GM21737 (cell line): Measurements from ENCODE around the gene PDPR.
"Not testable (repeated sequence)": the region's sequence is repeated elsewhere in the genome, so short reads cannot be mapped to it uniquely, and the experiment has no call there.

ENCODE experiments used
- ATAC-seq: cut with Tn5 transposase; IDR thresholded peaks from one replicate; pipeline ENCODE4 v1.9.1; 2021; ENCODE audit warnings: mild to moderate bottlenecking, moderate library complexity; ENCODE audit not compliant: unreplicated experiment

The PDPR gene

DNA sequence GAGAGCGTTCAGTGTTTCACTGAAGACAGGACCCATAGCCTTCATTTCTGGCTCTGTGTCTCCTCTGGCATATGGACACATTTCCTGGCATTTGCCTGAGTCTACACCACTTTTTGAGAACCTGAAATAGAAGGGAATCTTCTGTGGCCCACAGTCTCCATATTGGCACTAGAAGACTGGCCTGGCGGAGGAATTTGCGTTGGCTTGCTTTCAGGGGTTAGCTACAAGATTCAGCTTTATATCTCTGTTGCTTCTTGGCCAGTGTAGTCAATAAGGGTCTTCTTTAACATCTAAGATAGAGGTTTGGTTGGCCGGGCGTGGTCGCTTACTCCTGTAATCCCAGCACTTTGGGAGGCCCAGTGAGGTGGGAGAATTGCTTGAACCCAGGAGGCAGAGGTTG lies 46.7 kb downstream of the PDPR start:
- ATAC-seq: no peak

DNA sequence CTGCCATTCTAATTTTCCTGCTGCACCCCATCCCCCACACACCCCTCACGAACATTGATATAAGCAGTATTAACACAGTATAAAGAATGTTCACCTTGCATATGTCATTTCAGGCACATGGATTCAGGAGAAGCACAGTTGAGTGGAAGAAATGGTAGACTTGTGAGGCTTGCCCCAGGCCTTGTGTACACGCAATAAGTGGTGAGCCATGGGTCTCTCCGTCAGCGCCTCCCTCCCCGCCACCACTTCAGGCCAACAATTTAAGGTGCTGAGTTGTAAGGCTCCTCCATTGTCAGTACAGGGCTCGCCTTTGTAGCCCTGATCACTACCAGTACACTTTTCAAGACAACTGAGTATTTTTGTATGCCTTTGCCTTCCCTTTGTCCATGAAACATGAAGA lies 47.2 kb downstream of the PDPR start:
- no peak for ATAC-seq

DNA sequence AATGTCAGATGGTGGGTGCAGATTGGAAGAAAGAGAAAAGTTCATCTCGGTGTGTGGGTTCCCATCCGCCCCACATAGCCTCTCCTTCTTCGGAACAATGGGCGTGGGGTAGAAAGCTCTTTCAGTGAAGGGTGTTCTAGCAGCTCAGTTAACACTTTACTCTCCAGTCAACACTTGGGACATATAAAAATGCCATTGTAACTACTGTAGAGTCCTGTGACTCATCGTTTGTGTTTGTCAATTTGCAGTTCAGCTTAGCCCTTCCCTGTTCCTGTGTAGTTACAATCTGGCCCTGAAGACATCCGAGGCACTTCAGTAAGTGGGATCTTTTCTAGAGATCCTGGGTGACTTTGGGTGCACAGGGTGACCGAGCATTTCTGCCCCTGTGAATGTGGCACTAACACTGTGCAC lies 47.9 kb downstream of the PDPR start:
- ATAC-seq: no peak

DNA sequence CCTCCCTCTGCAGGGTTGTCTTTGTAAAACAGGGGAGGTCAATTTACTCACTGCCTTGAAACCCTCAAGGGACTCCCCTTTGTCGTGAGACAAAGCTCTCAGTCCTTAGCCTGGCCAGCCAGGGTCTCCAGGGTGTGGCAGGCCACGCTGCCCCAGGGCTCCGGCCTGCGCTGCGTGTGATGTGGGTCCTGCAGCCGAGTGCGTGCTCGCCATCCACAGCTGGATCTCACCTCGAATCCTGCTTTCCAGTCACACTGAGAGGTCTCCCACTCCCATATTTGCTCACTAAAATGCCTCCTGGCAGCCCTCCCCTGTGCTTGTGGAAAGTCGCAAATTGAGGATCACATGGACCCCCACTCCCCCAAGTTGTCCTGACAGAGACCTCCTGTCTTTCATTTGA lies 49.5 kb downstream of the PDPR start:
- ATAC-seq: no peak

DNA sequence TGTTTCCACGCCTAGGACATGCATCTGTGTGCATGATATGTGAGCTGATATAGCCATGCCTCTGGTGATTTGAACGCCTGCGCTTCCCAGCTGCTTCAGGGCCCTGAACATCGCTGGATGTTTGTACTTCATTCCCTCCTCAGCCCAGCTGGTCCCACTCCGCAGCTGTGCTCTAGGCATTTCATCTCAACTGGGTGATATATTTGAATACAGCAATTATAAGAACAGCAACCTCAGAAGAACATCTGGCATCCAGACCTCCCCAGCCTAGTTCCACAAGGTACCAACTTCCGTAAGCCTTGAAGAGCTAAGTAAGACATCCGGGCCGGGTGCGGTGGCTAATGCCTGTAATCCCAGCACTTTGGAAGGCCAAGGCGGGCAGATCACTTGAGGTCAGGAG lies 52.6 kb downstream of the PDPR start:
- ATAC-seq: not testable (repeated sequence)

DNA sequence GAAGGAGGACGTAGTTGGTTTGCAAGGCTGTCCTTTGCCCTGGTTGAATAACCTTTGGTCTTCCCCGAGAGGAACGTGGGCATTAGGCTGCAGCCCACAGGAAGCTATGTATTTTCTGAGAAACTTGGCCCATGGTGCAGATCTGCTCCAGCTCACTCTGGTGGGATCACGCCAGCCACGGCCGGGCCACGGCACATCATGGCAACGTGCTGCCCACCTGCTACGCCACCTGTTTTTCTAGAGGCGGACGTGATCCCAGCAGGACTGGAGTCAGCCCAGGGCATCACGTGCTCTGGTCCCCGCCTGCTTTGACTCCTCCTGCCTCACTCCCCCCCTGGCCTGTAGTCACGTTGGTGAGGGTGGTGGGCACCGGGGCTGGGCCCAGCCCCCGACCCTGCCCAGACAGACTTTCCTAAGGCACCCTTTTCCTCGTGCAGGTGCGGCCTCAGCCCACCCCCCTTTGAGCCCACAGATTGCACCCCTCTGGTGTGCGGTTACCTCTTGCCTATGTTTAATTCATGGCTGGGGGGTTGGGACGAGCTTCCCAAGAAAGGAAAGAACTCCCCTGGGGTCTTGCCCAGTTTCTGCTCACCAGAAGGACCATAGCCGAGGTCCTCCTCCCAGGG lies 59.2 kb downstream of the PDPR start, which contains the start of gene CLEC18C:
CLEC18C (plus strand) TSS at position 576 of the 626 bp plus-strand sequence. CDS start 492 bp downstream, outside the sequence.
- ATAC-seq: not testable (repeated sequence)

DNA sequence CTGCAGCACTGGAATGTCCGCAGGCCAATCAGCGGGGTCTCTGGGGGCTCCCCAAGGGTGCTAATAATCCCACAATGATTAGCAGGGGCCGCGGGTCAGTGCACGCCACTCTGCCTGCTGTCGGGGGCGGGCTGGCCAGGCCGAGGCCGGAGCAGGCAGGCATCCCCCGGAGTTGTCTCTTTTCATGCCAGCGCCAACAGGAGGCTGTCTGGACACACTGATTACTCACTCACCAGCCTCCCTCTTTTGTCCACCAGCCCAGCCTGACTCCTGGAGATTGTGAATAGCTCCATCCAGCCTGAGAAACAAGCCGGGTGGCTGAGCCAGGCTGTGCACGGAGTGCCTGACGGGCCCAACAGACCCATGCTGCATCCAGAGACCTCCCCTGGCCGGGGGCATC lies 59.8 kb downstream of the PDPR start:
- not testable (repeated sequence) for ATAC-seq

DNA sequence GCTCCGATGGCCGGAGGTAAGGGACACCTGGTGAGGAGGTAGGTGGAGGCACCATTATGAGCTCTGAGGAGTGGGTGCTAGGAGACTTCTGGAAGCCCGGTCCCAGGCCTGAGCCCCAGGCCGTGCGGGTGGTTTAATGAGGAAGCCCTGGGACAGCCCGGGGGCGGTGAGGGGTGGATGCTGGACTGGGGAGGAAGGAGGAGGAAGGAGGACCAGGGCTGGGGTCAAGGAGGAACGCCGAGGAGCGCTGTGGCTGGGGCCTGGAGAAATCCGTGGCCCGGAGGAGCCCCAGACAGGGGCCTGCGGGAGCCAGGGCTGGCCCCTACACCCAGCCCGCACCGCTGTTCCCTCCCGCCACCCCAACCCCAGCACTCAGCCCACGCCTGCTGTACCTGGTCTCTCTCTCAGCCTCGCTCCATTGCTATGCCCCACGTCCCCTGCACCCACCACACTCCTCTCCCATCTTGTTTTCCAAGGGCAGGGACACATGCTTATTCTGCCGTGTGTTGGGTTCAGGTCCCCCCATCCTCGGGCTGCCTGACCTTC lies 60.3 kb downstream of the PDPR start:
- ATAC-seq: not testable (repeated sequence)

DNA sequence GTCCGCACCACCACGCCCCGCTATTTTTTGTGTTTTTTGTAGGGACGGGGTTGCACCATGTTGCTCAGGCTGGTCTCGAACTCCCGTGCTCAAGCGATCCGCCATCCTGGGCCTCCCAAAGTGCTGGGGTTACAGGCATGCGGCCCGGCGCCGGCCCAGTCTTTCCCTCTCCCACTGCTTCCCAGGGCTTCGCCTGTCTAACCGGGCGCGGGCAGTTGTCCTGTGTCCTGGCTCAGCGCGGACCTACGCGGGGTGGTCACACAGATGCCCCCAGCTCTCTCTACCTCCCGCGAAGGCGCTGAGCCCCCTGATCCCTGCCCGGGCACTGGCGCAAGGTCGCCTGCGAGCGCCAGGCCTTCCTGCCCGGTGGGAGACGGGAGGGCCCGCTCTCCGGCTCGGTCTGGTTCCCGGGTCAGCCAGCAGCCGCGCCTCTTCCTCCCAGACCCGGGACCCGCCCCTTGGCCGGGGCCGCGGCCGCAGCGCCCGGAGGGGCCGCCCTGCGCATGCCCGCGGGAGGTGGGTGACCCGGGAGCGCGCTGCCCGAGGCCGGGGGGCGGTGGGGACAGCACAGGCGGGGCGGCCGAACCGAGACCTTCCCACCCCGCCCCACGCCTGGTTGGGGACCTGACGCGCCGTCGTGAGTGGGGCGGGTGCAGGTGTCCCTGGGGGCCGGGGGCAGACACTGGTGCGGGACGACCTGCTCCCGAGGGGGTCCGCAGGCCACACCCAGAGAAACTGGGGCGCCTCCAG lies 73.9 kb downstream of the PDPR start:
- ATAC-seq: not testable (repeated sequence)

DNA sequence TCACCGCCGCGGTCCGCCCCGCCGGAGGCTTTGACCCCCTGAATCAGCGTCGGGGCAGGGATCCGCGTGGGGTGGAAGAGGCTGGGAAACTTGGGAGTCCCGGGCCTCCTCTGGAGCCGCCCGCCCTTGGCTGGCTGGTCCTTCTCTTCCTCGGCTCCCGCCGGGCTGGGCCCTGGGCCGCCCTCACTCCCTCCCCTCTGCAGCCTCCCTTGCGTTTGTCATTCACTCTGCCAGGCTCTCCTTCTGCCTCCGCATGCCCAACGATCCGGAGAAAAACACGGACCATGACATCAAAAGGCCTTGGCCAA lies 74.4 kb downstream of the PDPR start:
- not testable (repeated sequence) for ATAC-seq

DNA sequence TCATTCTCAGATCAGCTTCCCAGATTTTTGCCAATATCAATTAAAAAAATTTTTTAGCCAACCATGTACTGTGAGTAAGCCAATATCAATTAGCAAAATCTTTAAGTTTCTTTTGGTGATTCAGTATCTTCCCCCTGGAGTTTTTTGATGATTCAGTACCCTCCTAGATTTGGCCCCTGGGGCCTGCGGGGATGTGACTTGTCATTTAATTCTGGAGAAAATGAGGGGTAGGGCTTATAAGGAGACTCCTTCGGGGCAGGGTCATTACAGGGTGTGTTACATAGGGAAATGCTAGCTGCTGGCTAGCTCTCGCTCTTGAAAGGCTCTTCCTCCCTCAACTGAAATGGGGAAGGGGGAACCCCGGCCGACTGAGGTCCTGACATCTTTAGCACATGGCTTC lies 76.4 kb downstream of the PDPR start:
- ATAC-seq: not testable (repeated sequence)

DNA sequence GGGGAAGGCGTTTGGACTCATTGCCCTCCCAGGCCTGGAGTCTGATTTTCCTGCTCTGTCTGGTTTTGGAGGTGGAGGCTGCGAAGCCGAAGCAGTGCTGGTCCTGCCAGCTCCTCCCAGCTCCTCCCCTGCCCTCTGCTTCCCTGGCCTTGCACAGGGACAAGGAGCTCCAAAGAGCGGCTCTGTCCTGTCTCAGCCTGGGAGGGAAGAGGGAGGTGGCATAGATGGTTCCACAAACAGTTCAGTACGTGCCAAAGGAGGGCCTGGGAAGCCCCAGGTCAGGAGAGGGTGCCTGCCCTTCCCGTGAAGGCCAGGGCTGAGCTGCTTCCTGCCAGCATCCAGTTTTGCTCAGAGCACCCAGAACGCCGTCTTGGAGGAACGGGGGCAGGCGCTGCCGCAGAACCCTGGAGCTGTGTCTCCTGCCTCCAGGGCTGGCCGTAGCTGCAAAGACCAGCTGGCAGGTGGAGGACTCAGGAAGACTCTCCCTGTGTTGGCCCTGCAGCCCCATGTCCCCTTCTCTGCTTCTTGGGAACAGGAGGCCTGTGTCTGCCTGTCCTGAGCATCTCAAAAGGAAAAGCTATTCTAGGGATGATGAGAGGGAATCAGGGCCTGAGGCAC lies 82.7 kb downstream of the PDPR start:
- ATAC-seq: not testable (repeated sequence)

DNA sequence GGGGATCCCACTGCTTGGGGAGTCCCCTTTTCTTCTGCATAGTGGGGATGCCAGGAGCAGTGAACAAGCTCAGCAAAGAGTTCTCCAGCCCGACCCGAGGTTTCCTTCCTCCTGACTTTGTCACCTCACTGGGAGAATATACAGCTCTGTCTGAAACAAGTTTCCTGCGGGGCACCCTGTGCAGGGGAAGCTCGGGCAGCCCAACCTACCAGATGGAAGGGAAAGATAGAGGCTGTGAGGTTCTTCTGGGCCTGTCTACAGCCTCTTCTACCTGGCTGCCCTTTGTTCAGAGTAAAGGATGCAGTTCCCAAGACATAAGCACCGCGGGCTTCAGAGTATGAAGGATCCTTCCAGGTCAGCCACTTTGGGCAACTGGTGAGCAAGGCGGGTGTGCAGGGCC lies 83.5 kb downstream of the PDPR start:
- not testable (repeated sequence) for ATAC-seq

DNA sequence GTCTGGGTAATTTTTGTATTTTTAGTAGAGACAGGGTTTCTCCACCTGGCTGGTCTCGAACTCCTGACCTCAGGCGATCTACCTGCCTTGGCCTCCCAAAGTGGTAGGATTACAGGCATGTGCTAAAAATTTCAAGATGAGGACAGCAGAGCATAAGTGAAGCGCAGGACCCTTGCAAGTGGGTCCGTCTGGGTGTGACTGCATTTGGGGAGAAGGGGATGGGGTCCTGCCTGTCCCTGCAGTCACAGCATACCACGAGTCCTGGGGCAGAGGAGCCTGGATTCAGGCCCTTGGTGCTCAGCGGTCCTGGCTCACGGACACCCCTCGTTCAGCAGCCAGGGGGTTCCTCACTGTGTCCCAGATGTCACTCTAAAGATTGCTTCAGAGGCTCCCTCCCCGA lies 84.1 kb downstream of the PDPR start:
- ATAC-seq: not testable (repeated sequence)

DNA sequence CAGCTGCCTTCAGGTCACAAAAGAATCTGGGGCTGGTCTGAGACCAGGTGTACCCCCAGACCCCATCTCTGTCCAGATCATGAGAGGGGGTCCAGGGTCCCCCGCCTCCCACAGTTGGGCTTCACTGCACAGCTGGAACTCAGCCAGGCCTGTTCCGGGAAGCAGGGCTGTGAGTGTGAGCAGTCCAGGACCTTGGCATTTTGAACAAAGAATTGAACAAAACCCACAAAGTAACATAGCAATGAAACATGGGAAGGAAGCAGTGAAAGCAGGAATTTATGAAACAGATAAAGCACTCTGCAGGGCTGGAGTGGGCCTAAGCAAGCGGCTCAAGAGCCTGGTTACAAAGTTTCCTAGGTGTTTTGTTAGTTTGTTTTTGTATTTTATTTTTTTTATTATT lies 84.5 kb downstream of the PDPR start:
- not testable (repeated sequence) for ATAC-seq

DNA sequence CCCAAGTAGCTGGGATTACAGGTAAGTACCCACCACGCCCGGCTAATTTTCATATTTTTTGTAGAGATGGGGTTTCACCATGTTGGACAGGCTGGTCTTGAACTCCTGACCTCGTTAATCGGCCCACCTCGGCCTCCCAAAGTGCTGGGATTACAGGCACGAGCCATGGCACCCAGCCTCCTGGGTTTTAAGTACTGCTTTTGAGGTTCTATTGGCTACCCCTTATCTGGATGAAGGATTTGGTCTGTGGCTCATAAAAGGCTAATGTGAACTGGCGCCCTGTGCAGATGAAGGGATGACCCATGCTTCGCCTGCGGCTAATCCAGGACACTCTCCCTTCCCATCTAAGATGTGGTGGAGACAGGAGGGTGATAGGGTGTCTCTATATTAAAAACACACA lies 85.0 kb downstream of the PDPR start:
- not testable (repeated sequence) for ATAC-seq

DNA sequence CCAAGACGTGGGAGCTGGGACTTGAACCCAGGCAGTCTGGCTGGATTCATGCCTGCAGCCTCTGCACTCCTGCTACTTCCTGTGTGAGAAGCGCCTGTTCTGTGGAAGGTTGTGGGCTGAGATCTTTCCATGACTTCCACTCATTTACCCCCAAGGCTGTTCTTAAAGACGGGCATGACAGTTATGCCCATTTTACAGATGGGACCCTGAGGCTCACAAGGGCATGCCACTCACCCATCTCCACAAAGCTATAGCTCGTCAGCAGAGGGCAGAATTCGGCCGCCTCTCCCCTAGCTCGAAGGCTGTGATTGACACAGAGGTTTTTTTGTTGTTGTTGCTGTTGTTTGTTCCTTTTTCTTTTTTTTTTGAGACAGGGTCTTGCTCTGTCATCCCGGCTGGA lies 85.9 kb downstream of the PDPR start:
- not testable (repeated sequence) for ATAC-seq

DNA sequence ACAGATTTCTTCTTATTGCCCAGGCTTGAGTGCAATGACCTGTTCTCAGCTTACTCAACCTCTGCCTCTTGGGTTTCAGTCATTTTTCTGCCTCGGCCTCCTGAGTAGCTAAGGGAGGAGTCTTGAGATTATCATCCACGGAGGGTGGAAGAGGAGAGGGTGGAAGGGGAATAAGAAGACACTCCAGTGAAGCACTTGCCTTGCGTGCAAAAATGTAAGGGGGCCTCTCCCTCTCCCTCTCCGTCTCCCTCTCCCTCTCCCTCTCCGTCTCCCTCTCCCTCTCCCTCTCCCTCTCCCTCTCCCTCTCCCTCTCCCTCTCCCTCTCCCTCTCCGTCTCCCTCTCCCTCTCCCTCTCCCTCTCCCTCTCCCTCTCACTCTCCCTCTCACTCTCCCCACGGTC lies 89.4 kb downstream of the PDPR start:
- ATAC-seq: not testable (repeated sequence)

DNA sequence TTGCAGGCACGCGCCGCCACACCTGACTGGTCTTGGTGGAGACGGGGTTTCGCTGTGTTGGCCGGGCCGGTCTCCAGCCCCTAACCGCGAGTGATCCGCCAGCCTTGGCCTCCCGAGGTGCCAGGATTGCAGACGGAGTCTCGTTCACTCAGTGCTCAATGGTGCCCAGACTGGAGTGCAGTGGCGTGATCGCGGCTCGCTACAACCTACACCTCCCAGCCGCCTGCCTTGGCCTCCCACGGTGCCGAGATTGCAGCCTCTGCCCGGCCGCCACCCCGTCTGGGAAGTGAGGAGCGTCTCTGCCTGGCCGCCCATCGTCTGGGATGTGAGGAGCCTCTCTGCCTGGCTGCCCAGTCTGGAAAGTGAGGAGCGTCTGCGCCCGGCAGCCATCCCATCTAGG lies 89.9 kb downstream of the PDPR start:
- ATAC-seq: not testable (repeated sequence)

DNA sequence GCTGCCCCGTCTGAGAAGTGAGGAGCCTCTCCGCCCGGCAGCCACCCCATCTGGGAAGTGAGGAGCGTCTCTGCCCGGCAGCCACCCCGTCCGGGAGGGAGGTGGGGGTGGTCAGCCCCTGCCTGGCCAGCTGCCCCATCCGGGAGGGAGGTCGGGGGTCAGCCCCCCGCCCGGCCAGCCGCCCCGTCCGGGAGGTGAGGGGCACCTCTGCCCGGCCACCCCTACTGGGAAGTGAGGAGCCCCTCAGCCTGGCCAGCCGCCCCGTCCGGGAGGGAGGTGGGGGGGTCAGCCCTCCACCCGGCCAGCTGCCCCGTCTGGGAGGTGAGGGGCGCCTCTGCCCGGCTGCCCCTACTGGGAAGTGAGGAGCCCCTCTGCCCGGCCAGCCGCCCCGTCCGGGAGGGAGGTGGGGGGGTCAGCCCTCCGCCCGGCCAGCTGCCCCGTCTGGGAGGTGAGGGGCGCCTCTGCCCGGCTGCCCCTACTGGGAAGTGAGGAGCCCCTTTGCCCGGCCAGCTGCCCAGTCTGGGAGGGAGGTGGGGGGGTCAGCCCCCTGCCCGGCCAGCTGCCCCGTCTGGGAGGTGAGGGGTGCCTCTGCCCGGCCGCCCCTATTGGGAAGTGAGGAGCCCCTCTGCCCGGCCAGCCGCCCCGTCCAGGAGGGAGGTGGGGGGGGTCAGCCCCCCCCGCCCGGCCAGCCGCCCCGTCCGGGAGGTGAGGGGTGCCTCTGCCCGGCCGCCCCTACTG lies 90.7 kb downstream of the PDPR start:
- ATAC-seq: not testable (repeated sequence)

DNA sequence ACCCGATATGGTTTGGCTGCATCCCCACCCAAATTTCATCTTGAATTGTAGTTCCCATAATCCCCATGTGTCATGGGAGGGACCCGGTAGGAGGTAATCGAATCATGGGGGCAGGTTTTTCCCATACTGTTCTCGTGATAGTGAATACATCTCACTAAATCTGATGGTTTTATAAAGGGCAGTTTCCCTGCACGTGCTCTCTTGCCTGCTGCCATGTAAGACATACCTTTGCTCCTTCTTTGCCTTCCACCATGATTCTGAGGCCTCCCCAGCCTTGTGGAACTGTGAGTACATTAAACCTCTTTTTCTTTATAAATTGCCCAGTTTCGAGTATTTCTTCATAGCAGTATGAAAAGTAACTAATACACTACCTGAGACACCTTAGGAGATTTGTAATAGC lies 92.2 kb downstream of the PDPR start:
- ATAC-seq: not testable (repeated sequence)
